Right cardiac atrium (tissue), 5 donors: ENCODE measurements around the gene SLC37A2. TPM values are rescaled to one million over a fixed set of nuclear protein-coding genes. Genes with fewer than 3 reads are reported as not detected.
A peak's percentile ranks its signal among the peaks of the same experiment; 100 is the strongest.

Experiments used
- ATAC-seq, 2 donors: fragments of 200-7000 bp; cut with Tn5 transposase; one replicate each; pipeline versions ENCODE4 v1.8.0 to v1.9.1; 2020; ENCODE audit warnings: moderate library complexity in 2 of 2, mild to moderate bottlenecking in 1 of 2
- DNase-seq, 3 donors: peaks; one replicate each; pipeline ENCODE4 v3.0.0-alpha.2; 2020
- H3K27ac ChIP-seq: one replicate; pipeline ENCODE4 v1.5.1; 2013; ENCODE audit warnings: mild to moderate bottlenecking, low read length, control low read depth, moderate library complexity
- H3K27me3 ChIP-seq: one replicate; pipeline ENCODE4 v1.6.1; 2013; ENCODE audit not compliant: control insufficient read depth, insufficient read depth
- H3K4me1 ChIP-seq: one replicate; pipeline ENCODE4 v1.6.1; 2013; ENCODE audit warnings: low read length; ENCODE audit not compliant: control insufficient read depth, insufficient read depth
- H3K4me3 ChIP-seq: one replicate; pipeline ENCODE4 v1.5.1; 2013; ENCODE audit warnings: low read length, control low read depth
- H3K9me3 ChIP-seq: one replicate; pipeline ENCODE4 v1.6.1; 2013; ENCODE audit warnings: low read length; ENCODE audit not compliant: control insufficient read depth
- WGBS: extraction: QIAGEN DNeasy Blood & Tissue Kit; methylation state at CpG from one replicate; pipeline ENCODE4 v1.1.7; 2013; 5-methylcytosine and 5-hydroxymethylcytosine counted together
- intact Hi-C, 4 donors: fragments of 100-400 bp; cut with DNase I; formaldehyde crosslinking; loops; one replicate each; pipeline versions ENCODE4 v1.11.0 to v1.14.0; 2022 to 2023
- polyA plus RNA-seq: library from polyadenylated mRNA; stranded (reverse); fragments of 200-250 nt; gene quantifications from one replicate; pipeline ENCODE4 v1.2.3, GENCODE V29; 2013
- total RNA-seq, 4 donors: library from RNA; stranded (reverse); fragmentation: NEBNext Ultra II Directional; extraction: Animal tissue kit (Norgen Biotek cat#: 25700); gene quantifications; one replicate each; pipeline ENCODE4 v1.2.1, GENCODE V29; 2021
- donor health status: healthy with polysubstance abuse.
- donor health status: DM: no; HTN: yes; CAD: no.
- donor health status: DM: no; HTN: no; CAD: no.
- donor health status: DM: no; HTN: yes; CAD: no; lungs with severe emphysema.
- donor health status: DM: yes; HTN: yes; CAD: no.

Gene SLC37A2
- total and polyA plus RNA-seq, 5 donors = 0.97 to 4.6 (median 4.1) TPM

DNA sequence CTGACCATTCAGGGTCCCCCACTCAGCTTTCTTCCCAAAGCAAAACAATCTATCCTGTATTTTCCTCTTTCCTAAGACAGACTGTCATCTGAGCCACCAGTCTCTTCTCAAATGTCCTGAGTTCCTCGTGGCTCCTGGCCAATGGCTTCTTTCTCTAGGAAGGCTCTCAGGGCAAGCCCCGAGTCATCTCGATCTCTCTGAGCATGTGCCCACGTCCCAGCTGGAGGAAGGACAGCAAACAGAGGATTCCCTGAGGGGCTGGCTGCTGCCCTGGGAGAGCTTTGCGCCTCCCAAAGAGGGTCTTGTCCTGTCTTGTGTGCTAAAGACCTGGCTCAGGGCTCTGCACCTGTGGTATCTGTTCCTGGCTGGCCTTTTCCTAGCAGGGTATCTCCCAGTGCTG lies 8.3 kb downstream of the SLC37A2 start:
- no peak overlapping the region for H3K27ac ChIP-seq

DNA sequence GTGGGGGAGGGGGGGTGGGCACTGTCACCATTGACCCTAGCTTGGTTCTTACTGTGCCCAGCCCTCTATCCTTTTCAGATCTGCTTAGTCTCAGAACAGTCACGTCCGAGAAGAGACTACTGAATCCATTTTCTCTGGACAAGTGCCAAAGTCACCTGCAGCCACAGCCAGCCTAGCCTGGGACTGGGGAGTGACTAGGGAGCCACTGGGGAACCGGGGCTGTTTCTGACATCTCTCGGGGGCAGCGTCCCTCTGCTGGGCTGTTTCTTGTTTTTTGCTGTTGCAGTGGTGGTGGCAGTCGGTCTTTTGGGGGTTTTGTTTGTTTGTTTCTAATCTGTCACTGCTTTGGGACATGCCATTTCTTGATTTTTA lies 8.7 kb downstream of the SLC37A2 start:
- H3K27ac ChIP-seq = no peak overlapping the region
- no peaks in the 10 kb centered on the region for H3K27me3 ChIP-seq
- peak in 1 of 3 donors; percentile 35 for DNase-seq
- no peak overlapping the region for H3K4me3 ChIP-seq
- ATAC-seq = no peak
- H3K4me1 ChIP-seq = no peaks in the 10 kb centered on the region
- 67% methylated on average over 6 of the region's 6 CpGs for WGBS
- intact Hi-C loops = no loop called here
- H3K9me3 ChIP-seq = no peaks in the 10 kb centered on the region

More for the DNA sequence above, 8.3 kb downstream of the SLC37A2 start:
- Histone ChIP-seq H3K4me1 (no peaks in the 10 kb centered on the region), H3K27me3 (no peaks in the 10 kb centered on the region), H3K9me3 (no peaks in the 10 kb centered on the region), H3K4me3 (no peak overlapping the region)
- ATAC-seq = peak in 1 of 2 donors; percentile 19
- DNase-seq = peak in 1 of 3 donors; percentile 68
- 46% methylated on average over 5 of the region's 5 CpGs for WGBS
- intact Hi-C loops = no loop called here

DNA sequence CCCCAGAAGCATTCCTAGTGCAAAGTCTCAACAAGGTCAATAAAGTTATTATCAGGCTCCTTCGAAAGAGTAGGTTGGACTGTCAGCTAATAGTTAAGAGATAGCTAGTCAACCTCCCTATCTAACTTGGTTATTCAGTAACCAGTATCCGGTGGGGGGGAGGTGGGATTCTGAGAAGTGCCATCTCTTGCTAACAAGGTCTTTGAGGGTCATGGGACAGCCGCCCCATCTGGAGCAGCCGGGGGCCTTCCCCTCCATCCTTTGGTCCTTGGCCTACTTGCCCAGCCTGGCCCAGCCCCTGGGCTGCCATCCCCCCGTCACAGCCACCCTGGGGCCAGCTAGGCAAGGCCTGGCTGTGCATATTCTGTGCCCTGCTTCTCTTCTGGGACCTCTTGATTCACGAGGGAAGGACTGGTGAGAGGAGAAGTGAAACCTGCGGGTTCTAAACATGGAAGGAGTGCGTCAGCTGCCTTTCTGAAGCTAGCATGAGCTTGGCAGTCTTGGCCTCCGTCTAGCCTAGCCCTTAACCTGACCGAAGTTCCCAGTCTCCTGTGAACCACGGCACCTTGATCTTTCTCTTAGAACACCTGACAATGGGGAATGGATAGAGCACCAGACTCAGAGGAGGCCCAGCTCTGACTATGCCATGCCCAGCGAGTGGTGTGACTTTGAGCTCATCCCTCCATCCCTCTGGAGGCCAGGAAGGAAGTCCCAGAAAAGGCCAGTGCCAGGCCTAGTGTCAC lies 9.3 kb downstream of the SLC37A2 start:
- DNase-seq (peak in 2 of 3 donors; percentile 24 to 66), ATAC-seq (peak in 1 of 2 donors; percentile 17)
- 87% methylated on average over 12 of the region's 12 CpGs for WGBS
- Histone ChIP-seq H3K4me1 (no peaks in the 10 kb centered on the region), H3K27ac (no peak overlapping the region), H3K27me3 (no peaks in the 10 kb centered on the region), H3K4me3 (no peak overlapping the region), H3K9me3 (no peaks in the 10 kb centered on the region)
- intact Hi-C loops = no loop called here

- 90% methylated on average over 12 of the region's 12 CpGs for WGBS
- ATAC-seq (no peak), DNase-seq (peak in 1 of 3 donors; percentile 26)
- Histone ChIP-seq H3K27ac (no peak overlapping the region), H3K4me3 (no peak overlapping the region), H3K4me1 (no peaks in the 10 kb centered on the region), H3K9me3 (no peaks in the 10 kb centered on the region), H3K27me3 (no peaks in the 10 kb centered on the region)
- intact Hi-C loops = no loop called here
Measured at GRCh38 chr11:125072961-125073590, 10.0 kb downstream of the SLC37A2 start.

DNA sequence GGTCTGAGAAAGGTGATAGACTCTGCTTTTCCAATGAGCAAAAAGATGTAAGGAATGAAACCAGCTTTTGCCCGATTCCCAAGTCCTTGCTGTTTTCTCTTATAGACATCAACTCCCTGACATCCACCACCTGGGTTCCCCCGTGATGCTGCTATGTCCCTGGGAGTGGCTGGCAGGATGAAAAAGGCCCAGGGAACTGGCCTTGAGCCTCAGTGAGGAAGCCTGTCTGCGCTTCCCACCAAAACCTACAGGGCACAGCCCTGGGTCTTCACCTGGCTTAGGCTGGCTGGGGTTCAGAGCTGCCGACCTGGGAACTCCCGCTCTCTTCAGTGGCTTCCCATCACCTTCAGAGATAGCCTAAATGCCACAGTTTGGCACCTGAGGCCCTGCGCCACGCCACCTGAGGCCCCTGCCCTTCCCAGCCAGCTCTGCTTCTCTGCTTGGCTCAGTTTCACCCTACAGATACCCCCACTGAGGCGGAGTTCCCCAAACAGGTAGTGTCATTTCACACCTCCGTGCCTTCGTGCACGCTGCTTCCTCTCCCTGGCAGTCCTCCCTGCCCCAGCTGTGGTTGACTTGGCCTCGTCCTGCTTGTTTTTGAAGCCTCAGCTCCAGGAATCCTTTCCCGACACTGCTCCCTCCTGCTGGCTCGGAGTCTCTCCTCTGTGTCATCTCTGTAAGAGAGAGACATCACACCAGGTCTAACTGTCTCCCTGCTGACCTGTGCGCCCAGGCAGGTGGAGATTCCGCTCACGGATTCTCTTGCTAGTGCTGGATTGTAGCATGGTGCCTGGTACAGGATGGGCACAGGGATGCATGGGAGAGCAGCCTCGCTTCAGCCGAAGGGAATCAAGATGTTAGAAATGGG lies 10.7 kb downstream of the SLC37A2 start:
- intact Hi-C loops = no loop called here
- H3K27ac ChIP-seq = no peak overlapping the region
- no peaks in the 10 kb centered on the region for H3K4me1 ChIP-seq
- no peak overlapping the region for H3K4me3 ChIP-seq
- no peaks in the 10 kb centered on the region for H3K9me3 ChIP-seq
- WGBS = 81% methylated on average over 19 of the region's 19 CpGs
- DNase-seq (peak in 1 of 3 donors; percentile 22), ATAC-seq (no peak)
- H3K27me3 ChIP-seq = no peaks in the 10 kb centered on the region

DNA sequence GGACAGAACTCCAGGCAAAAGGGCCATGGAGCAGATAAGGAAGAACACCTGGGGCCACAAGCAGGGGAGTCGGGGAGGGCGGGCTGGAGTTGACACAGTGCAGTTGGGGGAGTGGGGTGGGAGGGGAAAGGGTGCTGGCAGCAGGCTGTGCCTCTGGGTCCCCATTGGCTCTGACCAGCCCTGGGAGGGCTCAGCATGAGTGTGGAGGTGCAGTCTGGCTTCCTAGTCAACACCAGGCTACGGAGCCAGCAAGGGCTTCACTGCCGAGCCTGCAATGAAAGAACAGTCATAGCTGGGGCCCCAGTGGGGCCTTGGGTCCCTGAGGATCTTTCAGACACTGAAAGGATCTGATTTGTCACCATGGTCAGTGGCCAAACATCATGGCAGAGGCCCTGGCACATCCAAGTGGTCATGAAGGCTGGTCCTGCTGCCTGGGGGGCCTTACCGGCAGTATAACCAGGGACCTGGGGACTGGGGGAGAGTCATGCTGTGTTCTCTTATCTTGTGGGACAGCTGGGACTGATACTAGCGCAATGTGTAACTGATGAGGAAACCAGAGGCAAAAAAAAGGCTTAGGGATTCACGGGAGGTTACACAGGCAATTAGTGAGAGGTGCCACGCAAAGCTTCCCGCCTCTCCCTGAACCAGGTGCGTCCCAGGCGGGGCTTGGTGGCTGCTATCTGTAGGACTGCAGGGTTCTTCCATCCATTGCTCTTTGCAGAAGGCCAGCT lies 11.6 kb downstream of the SLC37A2 start:
- no peak overlapping the region for H3K27ac ChIP-seq
- no peaks in the 10 kb centered on the region for H3K27me3 ChIP-seq
- 79% methylated on average over 11 of the region's 11 CpGs for WGBS
- intact Hi-C loops = no loop called here
- no peaks in the 10 kb centered on the region for H3K9me3 ChIP-seq
- no peak overlapping the region for H3K4me3 ChIP-seq
- no peaks in the 10 kb centered on the region for H3K4me1 ChIP-seq
- ATAC-seq (no peak), DNase-seq (no peak)

- WGBS = 81% methylated on average over 7 of the region's 7 CpGs
- Histone ChIP-seq H3K4me1 (no peaks in the 10 kb centered on the region), H3K9me3 (no peaks in the 10 kb centered on the region), H3K4me3 (no peak overlapping the region), H3K27me3 (no peaks in the 10 kb centered on the region), H3K27ac (no peak overlapping the region)
- no peak for ATAC-seq
- DNase-seq = peak in 1 of 3 donors; percentile 29
- intact Hi-C loops = no loop called here
Measured at GRCh38 chr11:125075242-125075625, 12.1 kb downstream of the SLC37A2 start.

DNA sequence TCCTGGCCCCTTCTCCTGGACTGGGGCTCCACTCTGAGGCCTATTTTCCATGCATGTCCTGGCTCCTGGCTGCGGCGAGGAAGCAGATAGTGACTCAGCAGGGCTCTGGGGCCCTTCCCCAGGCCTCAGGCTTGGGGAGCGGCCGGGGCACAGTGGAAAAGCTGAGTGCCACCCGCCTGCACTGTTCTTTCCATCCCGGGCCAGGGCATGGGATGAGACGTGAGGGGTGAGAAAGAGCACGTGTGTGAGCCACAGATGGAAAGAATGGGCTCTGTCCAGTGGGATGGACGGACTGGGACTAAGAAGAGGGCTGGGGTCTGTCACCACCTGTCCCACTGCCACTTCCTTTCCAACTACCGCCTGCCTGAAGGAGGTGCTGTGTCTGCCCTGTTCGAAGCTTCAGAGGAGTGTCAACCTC lies 12.8 kb downstream of the SLC37A2 start:
- DNase-seq (peak in 1 of 3 donors; percentile 30), ATAC-seq (peak in 1 of 2 donors; percentile 20)
- no peaks in the 10 kb centered on the region for H3K27me3 ChIP-seq
- H3K27ac ChIP-seq = no peak overlapping the region
- WGBS = 79% methylated on average over 11 of the region's 11 CpGs
- intact Hi-C loops = no loop called here
- H3K4me1 ChIP-seq = no peaks in the 10 kb centered on the region
- H3K4me3 ChIP-seq = no peak overlapping the region
- no peaks in the 10 kb centered on the region for H3K9me3 ChIP-seq

GRCh38 chr11:125076378-125076945 lies 13.4 kb downstream of the SLC37A2 start:
- Histone ChIP-seq H3K4me3 (no peak overlapping the region), H3K9me3 (no peaks in the 10 kb centered on the region), H3K27me3 (no peaks in the 10 kb centered on the region), H3K4me1 (no peaks in the 10 kb centered on the region), H3K27ac (no peak overlapping the region)
- peak in 1 of 3 donors; percentile 19 for DNase-seq
- intact Hi-C loops = no loop called here
- ATAC-seq = no peak
- WGBS = 69% methylated on average over 14 of the region's 14 CpGs

GRCh38 chr11:125078016-125078415 lies 14.9 kb downstream of the SLC37A2 start:
- ATAC-seq (no peak), DNase-seq (no peak)
- 91% methylated on average over 11 of the region's 11 CpGs for WGBS
- no peak overlapping the region for H3K27ac ChIP-seq
- no peaks in the 10 kb centered on the region for H3K4me1 ChIP-seq
- no peak overlapping the region for H3K4me3 ChIP-seq
- H3K9me3 ChIP-seq = no peaks in the 10 kb centered on the region
- intact Hi-C loops = no loop called here
- H3K27me3 ChIP-seq = no peaks in the 10 kb centered on the region
